ENCODE data around the gene RMDN3.

DNA sequence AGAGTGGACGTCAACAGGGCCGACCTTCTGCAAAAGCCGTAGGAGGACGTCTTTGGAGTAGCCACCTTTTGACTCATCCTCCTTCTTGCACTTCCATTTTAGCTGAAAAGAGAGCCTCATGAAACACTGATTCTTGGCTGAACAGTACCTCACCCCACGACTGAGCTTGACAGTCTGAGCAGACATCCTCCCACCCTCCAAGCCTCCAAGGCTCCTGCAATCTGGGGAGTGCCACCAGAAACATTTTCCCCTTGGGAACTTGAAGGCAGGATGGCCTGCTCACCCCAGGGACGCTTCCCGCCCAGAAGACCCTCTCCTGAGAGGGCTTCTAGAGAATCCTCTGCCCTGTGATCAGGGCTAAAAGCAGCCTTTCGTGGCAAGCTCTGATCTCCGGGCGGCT lies 20.0 kb upstream of the RMDN3 start:
- no peak for TF ChIP-seq CTCF (conservative IDR thresholded peaks at IDR 0.05; ENCODE audit: low read length)
- no peak for TF ChIP-seq EZH2phosphoT487 (IDR thresholded peaks at IDR 0.05; ENCODE audit: borderline replicate concordance)

Measured in Loucy (cell line).